Mesodermal cell (in vitro differentiated cells): ENCODE measurements around the gene FAT1.
A peak's percentile ranks its signal among the peaks of the same experiment; 100 is the strongest.

Experiments used
- H3K27ac ChIP-seq: 2 replicates; pipeline ENCODE4 v1.7.0; 2013; ENCODE audit warnings: mild to moderate bottlenecking, low read depth, low read length, moderate library complexity; ENCODE audit not compliant: severe bottlenecking
- H3K36me3 ChIP-seq: 2 replicates; pipeline ENCODE4 v1.7.1; 2013; ENCODE audit warnings: mild to moderate bottlenecking, low read length, moderate library complexity; ENCODE audit not compliant: control insufficient read depth, insufficient read depth
- H3K4me1 ChIP-seq: one replicate; pipeline ENCODE4 v1.7.1; 2013; ENCODE audit warnings: mild to moderate bottlenecking, low read length; ENCODE audit not compliant: insufficient read depth, control insufficient read depth, poor library complexity, severe bottlenecking
- H3K4me3 ChIP-seq: 2 replicates; pipeline ENCODE4 v1.7.0; 2013; ENCODE audit warnings: low read length, control low read depth, mild to moderate bottlenecking; ENCODE audit not compliant: insufficient read depth, poor library complexity, severe bottlenecking; ENCODE audit errors: extremely low read depth
- H3K9me3 ChIP-seq: 2 replicates; pipeline ENCODE4 v1.7.1; 2013; ENCODE audit warnings: mild to moderate bottlenecking, low read length, moderate library complexity; ENCODE audit not compliant: control insufficient read depth
- WGBS, 2 experiments: methylation state at CpG; one replicate each; pipeline ENCODE4 v1.1.5; 2013; ENCODE audit warnings: missing lambda C conversion rate in 2 of 2; ENCODE audit not compliant: insufficient coverage in 2 of 2; 5-methylcytosine and 5-hydroxymethylcytosine counted together

FAT1 gene

DNA sequence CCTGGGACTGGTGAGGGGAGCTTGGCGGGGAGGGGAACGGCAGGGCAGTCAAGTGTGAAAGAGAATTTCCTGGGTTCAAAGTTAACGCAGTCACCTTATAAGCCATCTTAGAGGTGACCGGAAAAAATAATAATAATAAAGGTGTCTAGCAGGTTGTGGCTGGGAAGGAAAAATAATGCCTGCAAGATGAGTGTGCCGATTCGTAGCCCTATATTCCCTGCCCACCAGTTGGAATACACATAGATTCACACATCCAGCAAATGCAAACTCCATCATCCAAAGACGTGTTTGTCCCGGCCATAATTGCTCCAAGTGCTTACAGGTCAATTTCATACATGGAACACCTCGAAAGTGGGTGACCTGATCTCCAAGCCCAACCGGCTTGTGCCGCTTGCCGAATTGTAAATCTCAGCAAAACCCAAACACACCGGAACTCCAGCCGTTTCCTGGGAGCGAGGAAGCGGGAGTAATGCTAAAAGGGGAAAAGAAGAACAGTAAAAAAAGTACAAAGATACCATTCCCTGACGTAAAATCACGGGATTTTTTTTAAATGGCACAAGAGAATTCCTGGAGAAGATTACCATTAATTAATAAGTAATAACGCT lies 1.3 kb upstream of the FAT1 start:
- Histone ChIP-seq H3K4me3 (peak overlapping the region; percentile 93), H3K9me3 (peaks cover 15% of the 10 kb centered on the region), H3K4me1 (peaks cover 12% of the 10 kb centered on the region), H3K27ac (peak overlapping the region; percentile 77), H3K36me3 (peaks cover 26% of the 10 kb centered on the region)
- 0% methylated on average over 7 to 8 of the region's 19 CpGs for WGBS, 2 experiments

GRCh38 chr4:186724058-186724863 lies 605 bp upstream of the FAT1 start:
- Histone ChIP-seq H3K27ac (peak overlapping the region; percentile 77), H3K36me3 (peaks cover 33% of the 10 kb centered on the region), H3K4me1 (peaks cover 10% of the 10 kb centered on the region), H3K4me3 (peak overlapping the region; percentile 93), H3K9me3 (peaks cover 21% of the 10 kb centered on the region)
- 0 to 1% methylated on average over 59 to 61 of the region's 62 CpGs for WGBS, 2 experiments

GRCh38 chr4:186722796-186723291 lies 812 bp downstream of the FAT1 start:
- Histone ChIP-seq H3K36me3 (peaks cover 47% of the 10 kb centered on the region), H3K27ac (no peak overlapping the region), H3K4me1 (no peaks in the 10 kb centered on the region), H3K9me3 (peaks cover 28% of the 10 kb centered on the region), H3K4me3 (peak overlapping the region; percentile 93)
- 1 to 3% methylated on average over 11 to 14 of the region's 16 CpGs for WGBS, 2 experiments

GRCh38 chr4:186719925-186720694 lies 3.5 kb downstream of the FAT1 start:
- Histone ChIP-seq H3K4me3 (no peak overlapping the region), H3K36me3 (peaks cover 67% of the 10 kb centered on the region), H3K27ac (no peak overlapping the region), H3K9me3 (peaks cover 28% of the 10 kb centered on the region), H3K4me1 (no peaks in the 10 kb centered on the region)
- 100% methylated on average over 2 to 3 of the region's 4 CpGs for WGBS, 2 experiments

GRCh38 chr4:186717556-186717955 lies 6.1 kb downstream of the FAT1 start:
- peaks cover 73% of the 10 kb centered on the region for H3K36me3 ChIP-seq
- WGBS, 2 experiments = 100% methylated on average over 4 of the region's 4 CpGs
- H3K9me3 ChIP-seq = peaks cover 28% of the 10 kb centered on the region
- no peak overlapping the region for H3K4me3 ChIP-seq
- H3K4me1 ChIP-seq = peaks cover 15% of the 10 kb centered on the region
- H3K27ac ChIP-seq = no peak overlapping the region

DNA sequence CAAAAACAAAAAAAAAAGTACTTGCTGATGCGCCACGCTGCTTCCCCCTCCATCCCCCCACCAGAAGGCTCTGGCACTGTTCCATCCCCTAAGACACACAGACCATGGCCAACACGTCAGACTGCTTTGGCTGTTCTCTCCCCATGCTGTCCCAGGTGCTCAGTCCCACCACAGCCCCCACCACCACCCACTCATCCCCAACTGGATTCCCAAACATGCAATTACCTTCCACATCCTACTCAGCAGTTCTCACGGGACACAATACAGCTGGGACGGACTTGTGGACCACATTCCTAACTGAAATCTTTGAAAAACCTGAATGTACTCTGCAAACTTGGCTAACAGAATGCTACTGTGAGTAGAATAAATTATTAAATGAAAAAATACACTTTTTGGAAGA lies 8.6 kb downstream of the FAT1 start:
- peaks cover 13% of the 10 kb centered on the region for H3K9me3 ChIP-seq
- H3K36me3 ChIP-seq = peaks cover 69% of the 10 kb centered on the region
- 84% methylated on average over 4 of the region's 5 CpGs; no CpG with 5 or more reads in 1 of the 2 experiments for WGBS, 2 experiments
- no peak overlapping the region for H3K4me3 ChIP-seq
- H3K4me1 ChIP-seq = peaks cover 21% of the 10 kb centered on the region
- no peak overlapping the region for H3K27ac ChIP-seq

GRCh38 chr4:186714006-186714675 lies 9.5 kb downstream of the FAT1 start:
- H3K36me3 ChIP-seq = peaks cover 67% of the 10 kb centered on the region
- WGBS, 2 experiments = 92 to 93% methylated on average over 13 to 16 of the region's 16 CpGs
- H3K9me3 ChIP-seq = peaks cover 5% of the 10 kb centered on the region
- no peak overlapping the region for H3K4me3 ChIP-seq
- peaks cover 21% of the 10 kb centered on the region for H3K4me1 ChIP-seq
- no peak overlapping the region for H3K27ac ChIP-seq

DNA sequence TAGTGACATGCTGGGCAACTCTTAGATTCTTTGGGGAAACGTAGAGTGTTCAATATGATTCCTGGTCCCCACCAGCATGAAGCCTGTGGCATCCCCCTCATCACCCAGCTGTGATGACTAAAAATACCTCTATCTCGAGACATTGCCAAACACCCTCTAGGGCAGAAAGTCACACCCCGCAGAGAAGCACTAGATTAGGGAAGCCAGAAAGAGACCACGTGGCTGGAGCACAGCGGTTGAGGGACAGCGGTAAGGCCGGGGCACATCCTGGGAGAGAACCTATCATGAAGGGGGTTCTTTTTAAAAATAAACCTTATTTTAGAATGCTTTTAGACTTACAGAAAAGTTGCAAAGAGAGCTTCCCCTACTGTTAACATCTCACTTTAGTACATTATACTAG lies 11.0 kb downstream of the FAT1 start:
- H3K36me3 ChIP-seq = peaks cover 68% of the 10 kb centered on the region
- no peaks in the 10 kb centered on the region for H3K9me3 ChIP-seq
- WGBS, 2 experiments = 81 to 88% methylated on average over 1 to 3 of the region's 7 CpGs
- H3K4me1 ChIP-seq = peaks cover 21% of the 10 kb centered on the region
- no peak overlapping the region for H3K4me3 ChIP-seq
- H3K27ac ChIP-seq = no peak overlapping the region

- H3K4me1 ChIP-seq = peaks cover 32% of the 10 kb centered on the region
- H3K9me3 ChIP-seq = no peaks in the 10 kb centered on the region
- WGBS, 2 experiments = 86 to 88% methylated on average over 2 to 3 of the region's 5 CpGs
- H3K36me3 ChIP-seq = peaks cover 75% of the 10 kb centered on the region
- no peak overlapping the region for H3K4me3 ChIP-seq
- H3K27ac ChIP-seq = no peak overlapping the region
Observed at GRCh38 chr4:186710521-186711119, 13.0 kb downstream of the FAT1 start.

GRCh38 chr4:186709517-186709916 lies 14.1 kb downstream of the FAT1 start:
- no peak overlapping the region for H3K4me3 ChIP-seq
- 93 to 100% methylated on average over 7 to 8 of the region's 9 CpGs for WGBS, 2 experiments
- H3K9me3 ChIP-seq = no peaks in the 10 kb centered on the region
- H3K4me1 ChIP-seq = peaks cover 32% of the 10 kb centered on the region
- H3K36me3 ChIP-seq = peaks cover 75% of the 10 kb centered on the region
- H3K27ac ChIP-seq = no peak overlapping the region
